Skeletal muscle cell (primary cell): ENCODE measurements around the gene NF1.
A peak's percentile ranks its signal among the peaks of the same experiment; 100 is the strongest.
"Not testable (repeated sequence)": the region's sequence is repeated elsewhere in the genome, so short reads cannot be mapped to it uniquely, and the experiment has no call there.

Experiments used
- DNase-seq: peaks from one replicate; pipeline ENCODE4 v3.0.0-alpha.2; 2010; ENCODE audit warnings: low read depth
- H3K4me3 ChIP-seq: 2 replicates; pipeline ENCODE4 v1.5.1; 2011; ENCODE audit warnings: low read depth, mild to moderate bottlenecking, control low read depth, low read length, moderate library complexity

NF1 gene

GRCh38 chr17:31366088-31366487 lies 271.3 kb downstream of the NF1 start:
- H3K4me3 ChIP-seq: no peak overlapping the region

GRCh38 chr17:31369266-31369665 lies 274.5 kb downstream of the NF1 start:
- no peak overlapping the region for H3K4me3 ChIP-seq
- DNase-seq: no peak

More at GRCh38 chr17:31366088-31366487, 271.3 kb downstream of the NF1 start:
- no peak for DNase-seq

- H3K4me3 ChIP-seq: no peak overlapping the region
- peak; percentile 13 for DNase-seq
Measured at GRCh38 chr17:31371511-31372097, 276.8 kb downstream of the NF1 start.

GRCh38 chr17:31373150-31374093 lies 278.6 kb downstream of the NF1 start:
- DNase-seq: peak; percentile 13
- H3K4me3 ChIP-seq: no peak overlapping the region

GRCh38 chr17:31374094-31374447 lies 279.3 kb downstream of the NF1 start:
- no peak for DNase-seq

GRCh38 chr17:31374503-31374902 lies 279.7 kb downstream of the NF1 start:
- no peak for DNase-seq
- H3K4me3 ChIP-seq: no peak overlapping the region

More at GRCh38 chr17:31374094-31374447, 279.3 kb downstream of the NF1 start:
- no peak overlapping the region for H3K4me3 ChIP-seq

GRCh38 chr17:31378638-31379037 lies 283.9 kb downstream of the NF1 start:
- DNase-seq: no peak
- H3K4me3 ChIP-seq: no peak overlapping the region

DNA sequence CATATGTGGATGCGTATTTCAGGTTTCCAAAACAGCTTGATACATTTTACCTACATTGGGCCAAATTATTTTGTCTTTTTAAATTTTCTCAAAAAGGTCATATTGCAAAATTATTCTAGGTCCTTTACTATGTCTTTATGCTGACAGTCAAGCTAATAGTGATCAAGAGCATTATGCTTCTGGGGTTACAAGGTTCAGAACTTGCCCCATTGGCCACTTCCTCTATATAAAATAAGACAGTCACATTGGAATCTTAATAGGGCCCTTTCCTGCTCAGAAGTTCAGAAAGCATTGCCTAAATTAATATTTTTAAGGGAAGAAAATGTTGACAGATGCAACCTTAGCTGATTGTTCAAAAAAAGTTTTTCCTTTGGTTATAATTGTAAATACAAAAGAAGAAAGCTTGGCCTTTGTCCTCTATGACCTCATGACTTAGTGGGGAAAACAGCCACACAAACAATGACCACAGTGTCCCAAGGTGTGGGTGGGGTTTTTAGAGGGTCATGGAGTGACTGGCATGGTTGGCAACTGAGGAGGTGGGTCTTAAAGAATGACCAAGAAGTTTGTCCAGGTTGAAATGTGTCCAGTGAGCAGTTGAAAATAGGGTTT lies 284.9 kb downstream of the NF1 start:
- no peak for DNase-seq
- no peak overlapping the region for H3K4me3 ChIP-seq

- DNase-seq: no peak
- no peak overlapping the region for H3K4me3 ChIP-seq
Measured at GRCh38 chr17:31381165-31381668, 286.4 kb downstream of the NF1 start.

DNA sequence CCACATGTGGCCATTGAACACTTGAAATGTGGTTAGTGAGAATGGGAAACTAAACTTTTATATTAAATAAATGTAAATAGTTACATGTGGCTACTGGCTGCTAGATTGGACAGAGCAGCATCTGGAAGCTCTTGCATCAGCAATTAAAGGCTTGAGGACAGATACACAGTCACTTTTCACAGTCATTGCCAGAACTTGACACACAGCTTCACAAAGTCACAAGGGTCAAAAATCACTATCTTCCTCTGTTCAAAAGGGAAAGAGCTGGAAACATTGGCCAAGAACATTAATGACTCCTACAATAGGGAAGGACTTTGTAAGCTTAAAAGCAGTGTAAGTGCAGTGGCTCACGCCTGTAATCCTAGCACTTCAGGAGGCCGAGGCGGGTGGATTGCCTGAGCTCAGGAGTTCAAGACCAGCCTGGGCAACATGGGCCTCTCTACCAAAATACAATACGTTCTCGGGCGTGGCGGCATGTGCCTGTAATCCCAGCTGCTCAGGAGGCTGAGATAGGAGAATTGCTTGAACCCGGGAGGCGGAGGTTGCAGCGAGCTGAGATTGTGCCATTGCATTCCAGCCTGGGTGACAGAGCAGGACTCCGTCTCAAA lies 288.0 kb downstream of the NF1 start:
- not testable (repeated sequence) for DNase-seq, H3K4me3 ChIP-seq

- not testable (repeated sequence) for DNase-seq, H3K4me3 ChIP-seq
Measured at GRCh38 chr17:31383488-31383887, 288.7 kb downstream of the NF1 start.

DNA sequence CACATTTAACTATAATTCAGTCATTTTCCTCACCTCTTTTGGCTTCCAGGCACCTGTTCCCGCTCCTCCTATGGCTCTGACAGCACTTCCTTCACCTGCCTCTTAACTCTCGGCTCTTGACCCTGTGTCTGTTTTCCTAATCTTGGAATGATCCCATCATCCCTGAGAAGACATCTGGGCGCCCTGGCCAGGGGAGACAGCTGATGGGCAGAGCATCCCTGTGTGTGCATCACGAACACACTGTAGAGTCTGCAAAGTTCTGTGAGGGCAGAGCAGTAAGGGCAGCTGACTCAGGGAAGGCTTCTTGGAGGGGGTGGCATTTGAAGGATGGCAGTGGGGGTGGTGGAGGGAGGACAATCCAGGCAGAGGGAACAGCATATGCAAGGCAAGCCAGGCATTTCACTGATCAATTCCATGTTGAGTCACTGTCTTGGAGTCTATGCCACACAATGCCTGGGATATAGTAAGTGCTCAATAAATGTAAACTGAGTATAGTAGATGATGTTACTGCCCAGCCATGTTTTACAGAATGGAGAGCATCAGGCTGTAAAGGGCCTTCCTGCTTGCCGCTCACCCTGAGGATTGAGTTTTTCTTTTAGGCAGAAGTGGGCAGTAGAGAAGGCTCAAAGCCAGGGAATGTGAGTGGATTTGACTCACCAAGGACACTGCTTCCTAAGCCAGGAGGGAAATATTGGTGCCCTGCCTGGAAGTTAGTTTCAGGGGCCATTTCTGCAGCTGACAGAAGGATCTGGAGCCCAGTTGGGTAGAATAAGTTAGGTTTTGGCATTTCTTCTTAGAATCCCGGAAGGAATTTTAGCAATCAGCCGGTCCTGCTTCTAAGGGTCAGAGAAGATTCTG lies 290.9 kb downstream of the NF1 start:
- no peak for DNase-seq
- H3K4me3 ChIP-seq: no peak overlapping the region

GRCh38 chr17:31386542-31387075 lies 291.8 kb downstream of the NF1 start:
- no peak for DNase-seq
- H3K4me3 ChIP-seq: no peak overlapping the region

DNA sequence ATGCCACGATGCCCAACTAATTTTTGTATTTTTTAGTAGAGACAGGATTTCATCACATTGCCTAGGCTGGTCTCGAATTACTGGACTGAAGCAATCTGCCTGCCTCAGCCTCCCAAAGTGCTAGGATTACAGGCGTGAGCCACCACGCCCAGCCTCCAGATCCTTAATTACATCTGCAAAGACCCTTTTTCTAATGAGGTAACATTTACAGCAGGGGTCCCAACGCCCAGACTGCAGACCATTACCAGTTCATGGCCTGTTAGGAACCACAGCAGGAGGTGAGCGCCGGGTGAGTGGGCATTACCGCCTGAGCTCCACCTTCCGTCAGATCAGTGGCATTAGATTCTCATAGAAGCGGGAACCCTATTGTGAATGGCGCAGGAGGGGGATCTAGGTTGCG lies 292.7 kb downstream of the NF1 start:
- H3K4me3 ChIP-seq: no peak overlapping the region
- no peak for DNase-seq

- no peak overlapping the region for H3K4me3 ChIP-seq
- no peak for DNase-seq
Measured at GRCh38 chr17:31388351-31388750, 293.6 kb downstream of the NF1 start.

DNA sequence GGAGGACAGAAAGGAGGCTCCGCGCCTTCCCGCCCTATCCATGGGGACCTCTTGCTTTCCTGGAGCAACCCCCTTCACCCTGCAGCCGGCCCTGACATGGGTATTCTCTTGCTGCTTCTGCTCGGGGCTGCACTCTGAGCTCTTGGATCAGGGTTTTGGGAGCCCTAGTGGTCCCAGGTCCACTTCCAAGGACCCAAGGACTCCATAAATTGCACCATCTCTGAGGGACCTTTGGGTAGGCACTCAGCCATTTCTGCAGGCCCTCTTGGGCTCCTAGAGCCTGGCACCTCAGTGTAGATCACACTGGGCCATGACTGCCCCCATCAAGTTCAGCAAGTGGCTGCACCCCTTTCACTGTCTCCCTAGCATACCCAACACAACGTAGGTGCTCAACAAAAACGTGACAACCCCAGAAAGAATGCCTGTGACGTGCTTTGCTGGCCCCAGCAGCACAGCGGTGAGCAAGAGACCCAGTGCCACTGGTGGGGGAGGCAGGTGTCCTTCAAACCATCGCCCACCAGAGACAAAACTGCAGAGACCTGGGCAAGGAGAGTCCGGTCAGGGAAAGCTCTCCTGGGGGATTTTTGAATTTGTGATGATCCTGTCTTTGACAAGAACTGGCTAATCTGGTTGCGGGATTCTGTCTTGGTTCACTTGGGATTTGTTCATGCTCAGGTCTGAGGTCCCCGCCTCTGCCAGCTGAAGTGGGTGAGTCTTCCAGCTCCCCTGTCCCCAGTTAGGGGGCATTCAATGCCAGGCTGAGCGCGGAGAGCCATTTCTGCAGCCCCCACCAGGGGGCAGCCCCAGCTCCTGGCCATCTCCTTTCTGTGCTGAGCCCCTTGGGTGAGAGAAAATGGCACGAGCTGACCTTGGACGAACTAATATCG lies 294.2 kb downstream of the NF1 start:
- H3K4me3 ChIP-seq: no peak overlapping the region
- no peak for DNase-seq

DNA sequence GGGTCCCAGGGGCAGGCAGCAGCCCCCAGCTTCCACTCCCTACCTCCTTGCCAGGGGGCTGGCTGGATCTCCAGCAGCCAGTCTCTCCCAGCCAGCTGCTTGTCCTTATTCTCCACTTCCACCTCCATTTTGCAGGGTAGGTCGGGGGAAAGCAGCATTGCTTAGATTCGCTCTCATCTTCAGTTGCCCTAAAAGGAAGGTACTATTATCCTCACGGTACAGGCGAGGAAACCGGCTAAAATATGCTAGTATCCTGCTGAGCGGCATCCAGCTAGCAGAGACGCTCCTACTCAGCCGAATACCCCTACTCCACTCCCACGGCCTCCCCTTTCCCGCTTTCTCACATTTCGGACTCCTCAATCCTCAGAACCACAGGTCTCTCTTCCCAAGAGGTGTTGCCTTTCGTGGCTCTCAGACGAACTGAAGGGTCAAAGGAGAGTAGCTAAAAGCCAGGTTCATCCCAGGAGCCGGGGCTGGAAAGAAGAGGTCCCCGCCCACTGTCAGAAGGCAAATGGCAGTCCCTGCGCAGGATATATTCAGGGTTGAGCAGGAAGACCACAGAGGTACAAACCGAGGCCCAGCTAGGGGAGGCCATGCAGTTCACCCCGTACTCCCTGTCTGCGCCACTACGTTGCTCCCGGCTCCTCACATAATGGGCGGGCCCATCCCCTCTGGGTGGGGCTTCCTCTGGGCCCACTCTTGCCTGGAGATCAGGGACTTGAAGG lies 295.0 kb downstream of the NF1 start:
- no peak overlapping the region for H3K4me3 ChIP-seq
- DNase-seq: no peak
